GM19467 (cell line): Measurements from ENCODE around the gene WDR7.

Experiments used
- ATAC-seq: cut with Tn5 transposase; IDR thresholded peaks from one replicate; pipeline ENCODE4 v1.9.1; 2021; ENCODE audit warnings: mild to moderate bottlenecking, moderate library complexity; ENCODE audit not compliant: unreplicated experiment

WDR7 gene

DNA sequence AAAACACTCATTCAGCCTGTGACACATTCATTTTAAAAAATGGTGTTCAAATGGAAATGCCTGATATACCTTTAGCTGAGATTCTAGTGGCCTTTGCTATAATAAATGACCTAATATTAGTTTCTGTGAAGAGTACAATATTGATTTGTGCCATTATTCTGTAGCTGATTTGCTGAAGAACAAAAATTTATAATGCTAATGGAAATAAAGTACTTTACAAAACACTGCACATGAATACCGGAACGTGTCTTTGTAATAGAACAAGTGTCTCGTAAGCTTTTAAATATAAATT is 138.7 kb downstream of the WDR7 start:
- no peak for ATAC-seq

DNA sequence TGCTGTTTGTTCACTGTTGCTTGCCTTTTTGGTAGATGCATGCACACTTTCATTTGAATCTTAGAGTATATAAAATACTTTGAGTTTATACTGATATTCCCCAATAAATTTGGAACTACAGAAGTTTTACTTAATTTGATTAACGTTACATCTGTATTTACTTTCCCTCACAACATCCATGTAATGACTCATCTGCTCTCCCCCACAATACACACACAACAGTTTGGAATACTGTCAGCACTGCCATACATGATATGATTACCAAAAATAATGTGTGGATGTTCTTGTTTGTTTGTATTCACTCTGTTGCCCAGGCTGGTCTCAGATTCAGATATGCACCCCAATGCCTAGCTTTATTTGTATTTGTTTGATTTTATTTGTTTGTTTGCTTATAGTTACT is 144.2 kb downstream of the WDR7 start:
- ATAC-seq: no peak

DNA sequence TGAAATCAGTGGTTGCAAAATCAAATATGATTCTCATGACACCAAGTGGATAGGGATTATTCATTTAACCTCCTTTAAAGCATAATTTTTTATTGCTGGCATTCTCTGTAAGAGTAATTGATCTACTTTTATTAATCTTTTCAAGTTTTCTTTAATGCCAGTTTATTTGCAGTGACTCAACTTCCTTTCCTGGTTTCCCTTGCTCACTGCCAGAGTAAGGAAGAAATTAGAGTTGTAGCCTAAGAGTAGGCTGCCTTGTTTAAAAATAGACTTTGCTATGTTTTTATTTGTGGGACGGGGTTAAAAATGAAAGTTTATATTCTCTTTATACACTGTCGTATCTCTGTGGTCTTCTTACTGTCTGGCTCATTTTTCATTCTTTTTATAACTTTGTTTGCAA is 148.6 kb downstream of the WDR7 start:
- no peak for ATAC-seq

DNA sequence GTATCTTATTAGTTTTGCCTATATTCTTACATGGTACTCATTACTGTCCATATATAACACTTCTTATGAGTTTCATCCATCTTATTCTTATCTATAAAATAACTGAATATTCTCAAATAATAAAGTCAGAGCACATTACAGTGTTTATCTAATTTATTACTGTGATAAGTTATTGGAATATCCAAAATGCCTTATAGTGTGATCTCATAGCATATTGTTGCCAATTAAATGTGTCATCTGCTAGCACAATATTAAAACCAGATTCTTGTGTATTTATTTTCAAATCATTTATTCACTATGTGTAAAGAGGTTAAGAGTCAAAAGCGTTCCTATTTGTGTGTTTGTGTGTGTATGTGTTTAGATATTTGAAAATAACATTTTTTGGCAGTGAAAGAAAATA is 151.9 kb downstream of the WDR7 start:
- no peak for ATAC-seq

DNA sequence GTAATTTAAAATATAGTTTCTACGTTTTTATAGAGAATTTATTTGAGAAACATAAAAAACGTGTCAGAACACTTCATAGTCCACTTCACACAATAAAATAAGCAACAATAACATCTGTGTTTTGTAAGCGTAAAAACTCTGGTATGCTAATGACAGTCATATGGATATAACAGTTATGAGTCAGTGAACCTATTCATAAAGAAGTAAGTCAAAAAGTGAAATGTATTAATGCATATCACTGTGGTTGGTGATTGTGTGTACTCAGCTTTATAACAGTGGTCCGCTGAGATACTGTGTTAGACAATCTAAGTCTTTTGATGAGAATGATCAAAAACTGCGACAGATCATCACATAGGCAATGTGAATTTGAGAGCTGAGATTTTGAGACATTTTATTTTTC is 153.2 kb downstream of the WDR7 start:
- ATAC-seq: no peak

DNA sequence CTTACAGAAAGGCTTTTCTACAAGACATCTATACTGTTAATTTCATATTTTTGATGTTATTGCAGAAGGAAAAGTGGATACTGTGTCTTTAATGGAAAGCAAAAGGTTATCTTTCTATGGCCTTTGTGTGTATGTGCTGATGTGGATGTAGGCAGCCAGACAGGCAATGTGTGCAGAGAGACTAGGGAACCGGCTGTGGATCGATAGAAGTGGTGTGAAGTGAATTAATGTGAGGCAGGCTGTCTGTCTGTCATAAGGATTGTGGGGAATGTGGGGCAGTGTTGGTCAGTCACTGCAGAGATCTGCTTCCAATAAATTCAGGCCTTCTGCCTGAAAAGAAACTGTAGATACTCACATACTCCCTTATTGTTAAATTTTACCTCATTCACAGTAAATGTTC is 156.7 kb downstream of the WDR7 start:
- no peak for ATAC-seq

DNA sequence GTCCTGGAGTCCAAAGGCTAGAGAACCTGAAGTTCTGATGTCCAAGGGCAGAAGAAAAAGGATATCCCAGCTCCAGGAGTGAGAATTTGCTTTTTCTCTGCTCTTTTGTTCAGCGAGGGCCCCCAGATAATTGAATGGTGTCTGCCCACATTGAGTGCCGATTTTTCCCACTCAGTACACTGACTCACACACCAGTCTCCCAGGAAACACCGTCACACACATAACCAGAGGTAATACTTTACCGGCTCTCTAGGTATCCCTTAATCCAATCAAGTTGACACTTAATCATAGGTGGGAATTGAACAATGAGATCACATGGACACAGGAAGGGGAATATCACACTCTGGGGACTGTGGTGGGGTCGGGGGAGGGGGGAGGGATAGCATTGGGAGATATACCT is 161.5 kb downstream of the WDR7 start:
- no peak for ATAC-seq

DNA sequence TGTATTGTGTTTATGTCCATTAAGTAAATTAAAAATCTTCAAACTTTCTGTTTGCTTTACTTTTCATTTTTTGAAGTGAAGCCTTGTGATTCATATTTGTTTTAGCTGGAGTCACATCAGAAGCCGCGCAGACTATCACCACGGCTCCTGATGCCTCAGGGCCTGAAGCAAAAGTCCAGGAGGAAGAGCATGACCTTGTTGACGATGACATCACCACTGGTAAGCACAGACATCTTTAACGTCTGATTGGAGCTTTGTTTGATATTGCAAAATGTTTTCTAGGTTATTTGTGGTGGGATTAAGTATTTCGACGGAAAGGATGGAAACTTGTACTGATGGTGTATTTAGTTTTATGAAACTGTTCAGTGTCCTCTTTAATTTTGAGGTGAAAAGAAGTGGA is 164.8 kb downstream of the WDR7 start:
- no peak for ATAC-seq

DNA sequence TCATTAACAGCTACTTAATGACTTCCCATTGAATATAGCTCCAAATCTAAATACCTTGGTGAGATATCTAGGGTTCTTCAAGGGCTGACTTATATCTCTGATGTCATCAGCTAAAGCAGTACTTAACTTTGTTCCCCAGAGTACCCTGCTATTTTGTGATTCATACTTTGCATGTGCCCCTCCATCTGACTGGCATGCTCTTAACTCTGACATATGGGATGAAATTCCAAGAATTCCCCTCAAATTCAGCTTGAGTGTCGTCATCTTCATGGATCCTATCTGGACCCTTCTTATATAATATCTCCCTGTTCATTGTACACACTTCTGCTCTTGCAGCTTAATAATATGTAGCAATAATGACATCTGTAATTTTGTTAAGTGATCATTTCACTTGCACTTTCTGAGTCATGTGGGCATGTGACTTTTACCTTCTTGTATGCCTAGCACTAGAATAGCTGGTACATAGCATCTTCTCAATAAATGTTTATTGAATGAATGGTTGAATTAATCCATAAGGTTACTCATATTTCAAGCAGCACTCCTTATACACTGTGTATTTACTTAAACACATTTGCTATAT is 172.9 kb downstream of the WDR7 start:
- no peak for ATAC-seq

DNA sequence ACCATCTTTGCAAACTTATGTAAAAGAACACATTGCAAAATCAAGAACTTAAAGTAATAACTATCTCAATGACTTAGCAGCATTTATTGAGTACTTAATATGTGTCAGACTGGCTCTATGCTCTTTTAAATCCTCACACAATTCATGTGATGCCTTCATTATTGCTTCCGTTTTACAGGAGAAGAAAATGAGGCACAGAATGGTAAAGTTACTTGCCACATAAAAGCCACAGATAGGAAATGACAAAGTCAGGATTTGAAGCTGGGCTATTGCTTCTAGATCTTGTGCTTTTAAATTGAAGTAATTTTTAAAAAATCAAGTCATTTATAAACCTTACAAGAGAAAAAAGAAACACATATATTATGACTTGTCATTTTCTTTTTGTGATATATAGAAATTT is 174.2 kb downstream of the WDR7 start:
- no peak for ATAC-seq

DNA sequence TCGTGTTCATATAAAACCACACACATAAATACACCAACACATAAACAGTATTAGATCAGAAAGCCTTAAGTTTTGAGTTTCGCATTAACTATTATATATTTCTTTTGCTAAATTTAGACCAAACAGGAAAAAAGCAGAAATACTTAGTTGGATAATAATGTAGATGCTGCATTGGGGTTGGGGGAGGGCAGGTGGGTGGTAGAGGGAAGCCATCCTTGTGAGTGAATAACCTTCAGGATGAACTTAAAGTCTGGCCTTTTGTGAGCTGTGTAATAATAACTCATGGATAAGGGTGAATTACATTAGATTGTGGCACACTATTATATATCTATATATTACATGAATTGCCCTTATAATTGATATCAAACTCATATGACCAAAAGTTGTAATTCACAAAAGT is 174.7 kb downstream of the WDR7 start:
- no peak for ATAC-seq

DNA sequence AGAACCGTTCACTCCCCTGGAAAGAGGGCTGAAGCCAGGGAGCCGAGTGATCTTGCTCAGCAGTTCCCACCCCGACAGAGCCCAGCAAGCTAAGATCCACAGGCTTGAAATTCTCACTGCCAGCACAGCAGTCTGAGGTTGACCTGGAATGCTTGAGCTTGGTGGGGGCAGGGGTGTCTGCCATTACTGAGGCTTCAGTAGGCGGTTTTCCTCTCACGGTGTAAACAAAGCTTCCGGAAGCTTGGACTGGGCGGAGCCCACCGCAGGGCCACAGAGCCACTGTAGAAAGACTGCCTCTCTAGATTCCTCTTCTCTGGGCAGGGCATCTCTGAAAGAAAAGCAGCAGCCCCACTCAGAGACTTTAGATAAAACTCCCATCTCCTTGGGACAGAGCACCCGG is 180.8 kb downstream of the WDR7 start:
- ATAC-seq: no peak

DNA sequence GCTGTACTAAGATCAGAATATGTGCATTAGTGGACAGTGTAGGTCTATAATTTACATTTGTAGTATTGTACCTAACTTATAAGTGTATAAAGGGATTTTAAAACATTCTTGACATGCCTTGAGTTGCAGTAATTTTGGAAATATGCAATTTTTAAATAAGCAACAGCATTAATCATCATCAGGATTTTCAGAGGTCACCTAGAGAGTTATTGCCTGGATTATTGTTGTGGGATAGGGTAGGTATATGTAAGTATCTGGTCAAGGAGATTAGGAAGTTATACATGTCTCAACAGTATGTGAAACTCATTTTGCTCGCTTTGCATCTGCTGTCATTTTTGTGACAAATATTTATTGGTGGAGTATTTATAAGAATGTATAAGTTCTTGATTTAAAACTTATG is 184.2 kb downstream of the WDR7 start:
- no peak for ATAC-seq

DNA sequence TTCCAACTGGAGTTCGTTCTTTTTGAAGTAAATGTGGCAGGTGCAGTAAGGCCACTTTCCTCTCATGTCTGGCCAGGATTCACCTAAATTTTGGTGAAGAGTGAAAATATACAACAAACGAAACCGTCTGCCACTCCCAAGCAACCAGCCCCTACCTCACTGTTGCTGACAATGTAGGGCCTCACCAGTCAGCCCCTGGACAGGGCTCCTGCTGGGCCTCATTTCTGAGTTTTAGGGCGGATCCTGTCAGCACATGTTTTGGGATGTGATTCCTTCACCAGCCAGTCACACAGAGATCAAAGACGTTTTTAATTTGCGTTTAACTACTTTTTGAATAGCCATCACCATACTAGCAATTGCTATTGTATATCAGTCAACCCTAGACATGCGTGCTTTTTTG is 185.0 kb downstream of the WDR7 start:
- no peak for ATAC-seq

DNA sequence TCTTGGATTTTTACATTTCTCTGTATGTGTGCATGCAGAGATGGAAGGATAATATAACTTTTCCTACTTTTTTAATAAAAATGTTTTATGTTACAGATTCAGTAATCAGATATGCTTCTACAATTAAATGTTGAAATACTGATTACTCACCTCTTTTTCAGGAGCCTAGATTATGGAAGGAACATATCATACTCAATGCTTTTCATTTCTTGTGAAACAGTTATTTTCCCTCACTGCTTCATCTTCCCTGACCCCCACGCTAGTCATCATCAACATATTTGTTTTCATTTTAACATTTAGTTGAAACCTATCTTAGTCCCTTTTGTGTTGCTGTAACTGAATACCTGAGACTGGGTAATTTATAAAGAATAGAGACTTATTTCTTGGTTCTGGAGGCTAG is 190.7 kb downstream of the WDR7 start:
- ATAC-seq: no peak

DNA sequence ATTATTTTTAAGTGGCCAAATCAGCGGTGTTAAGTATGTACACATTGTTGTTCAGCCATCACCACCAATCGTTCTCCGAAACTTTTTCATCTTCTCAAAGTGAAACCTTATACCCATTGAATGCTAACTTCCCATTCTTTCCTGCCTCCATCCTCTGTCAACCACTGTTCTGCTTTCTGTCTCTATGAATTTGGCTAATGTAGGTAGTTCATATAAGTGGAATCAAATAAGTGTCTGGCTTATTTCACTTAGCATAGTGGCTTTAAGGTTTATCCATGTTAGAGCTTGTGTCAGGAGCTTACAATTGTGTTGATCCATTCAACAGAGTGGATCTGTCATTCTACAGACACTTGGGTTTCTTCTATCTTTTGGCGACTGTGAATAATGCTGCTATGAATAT is 192.1 kb downstream of the WDR7 start:
- no peak for ATAC-seq

DNA sequence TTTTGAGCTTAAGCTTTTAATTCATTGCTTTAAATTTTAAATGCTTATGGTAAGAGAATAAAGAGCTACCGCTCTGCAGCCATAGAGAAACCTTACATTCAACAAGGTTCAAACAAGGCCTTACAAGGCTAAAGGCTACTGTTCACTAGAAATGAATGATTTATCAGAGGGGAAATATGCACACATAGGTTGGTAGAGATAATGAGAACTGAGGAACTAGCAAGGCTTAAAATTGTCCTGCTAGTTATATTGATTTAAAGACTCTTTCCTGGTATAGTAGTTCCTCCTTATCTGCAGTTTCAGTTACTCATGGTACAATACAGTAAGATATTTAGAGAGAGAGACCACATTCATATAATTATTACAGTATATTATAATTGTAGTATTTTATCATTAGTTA is 193.4 kb downstream of the WDR7 start:
- no peak for ATAC-seq

DNA sequence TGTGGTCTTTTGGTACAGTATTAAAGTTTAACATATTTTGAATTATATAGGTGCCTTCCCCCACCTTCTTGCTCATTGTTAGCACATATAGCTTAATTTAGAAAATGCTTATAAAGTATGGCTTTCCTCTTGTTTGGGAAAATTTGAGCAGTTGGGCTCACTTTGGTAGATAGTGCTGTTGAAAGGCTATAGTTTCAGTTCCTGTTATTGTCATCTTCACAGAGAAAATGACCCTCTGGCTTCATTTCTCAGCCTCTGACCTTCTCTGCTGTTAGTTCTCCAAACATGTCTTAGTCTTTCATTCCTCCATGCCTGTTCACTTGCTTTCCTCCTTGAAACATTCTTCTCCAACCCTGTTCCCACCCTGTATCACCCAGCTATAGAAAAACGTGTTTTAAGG is 200.6 kb downstream of the WDR7 start:
- peak; percentile 70 for ATAC-seq

DNA sequence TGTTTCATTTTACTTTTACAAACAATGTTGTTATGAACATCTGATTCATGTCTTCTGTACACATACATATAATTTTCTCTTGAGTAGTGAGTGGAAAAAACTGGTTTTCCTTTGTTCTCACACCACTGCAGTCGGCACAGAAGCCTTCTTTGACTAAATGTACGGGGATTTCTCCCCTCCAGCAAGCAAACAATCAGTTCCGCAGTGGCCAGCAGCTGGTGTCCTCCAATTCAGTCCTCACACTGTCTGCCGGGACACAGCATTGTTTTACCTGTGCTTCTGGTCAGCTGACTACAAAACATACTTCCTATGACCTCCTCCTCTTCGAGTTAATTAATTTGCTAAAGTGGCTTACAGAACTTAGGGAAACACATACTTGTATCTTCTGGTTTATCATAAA is 202.8 kb downstream of the WDR7 start:
- ATAC-seq: no peak

DNA sequence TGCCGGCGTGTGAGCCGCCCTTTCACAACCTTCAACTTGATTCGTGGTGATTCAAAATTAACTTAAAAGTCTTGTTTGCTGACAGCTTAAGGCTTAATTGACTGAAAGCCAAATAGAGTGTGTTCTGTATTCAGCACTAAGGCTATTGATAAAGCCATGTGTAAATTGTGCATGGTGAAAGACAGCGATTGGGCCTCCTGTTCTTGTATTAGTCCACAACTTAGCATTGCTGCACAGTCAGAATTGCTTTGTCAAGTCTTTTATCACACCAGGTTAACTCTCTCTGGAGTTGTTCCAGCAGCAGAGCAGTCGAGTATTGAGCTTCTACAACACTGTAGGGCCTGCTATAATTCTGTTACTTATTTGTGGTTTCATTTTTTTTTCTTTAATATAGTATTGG is 210.1 kb downstream of the WDR7 start:
- no peak for ATAC-seq

DNA sequence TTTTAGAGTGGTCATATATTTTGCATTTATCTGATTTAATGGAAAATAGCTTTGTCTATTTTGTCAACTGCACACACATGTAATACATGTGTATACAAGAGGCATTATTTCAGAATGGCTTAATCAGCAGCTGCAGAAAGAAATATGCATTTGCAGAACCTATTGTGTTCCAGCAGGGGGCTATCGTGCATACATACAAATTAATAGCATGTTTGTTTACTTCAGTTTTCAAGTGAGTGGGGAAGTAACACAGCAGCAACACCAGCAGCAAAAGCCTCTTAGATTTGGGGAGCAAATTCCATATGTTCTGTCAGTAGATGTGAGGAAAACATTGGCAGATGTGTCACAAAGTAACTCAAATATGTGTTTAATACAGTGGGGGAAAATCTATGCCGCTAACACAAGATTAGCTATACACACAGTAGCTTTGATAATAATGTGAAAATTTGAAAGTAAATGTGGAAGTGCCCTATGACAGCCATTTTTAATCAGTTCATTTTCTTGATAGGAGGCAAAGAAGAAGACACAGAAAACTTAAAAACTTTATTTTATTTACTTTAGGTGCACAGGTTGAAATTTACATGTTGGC is 218.1 kb downstream of the WDR7 start:
- no peak for ATAC-seq

DNA sequence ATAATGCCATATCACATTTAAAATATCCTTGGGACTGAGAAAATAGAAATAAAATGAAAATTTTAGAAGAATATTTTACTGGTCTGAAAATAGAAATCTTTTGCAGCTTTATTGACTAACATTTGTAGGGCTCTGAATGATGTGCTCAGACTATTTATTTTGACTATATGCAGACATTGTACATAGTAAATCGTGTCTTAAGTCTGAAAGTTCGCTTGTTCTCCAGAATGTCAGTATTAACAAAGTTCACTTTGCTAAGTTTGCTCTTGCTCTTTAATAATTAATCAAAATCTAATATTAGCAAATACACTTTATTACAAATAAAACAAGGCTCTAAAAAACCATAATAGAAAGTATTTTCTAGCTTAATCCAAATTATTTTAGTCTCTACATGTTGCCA is 219.8 kb downstream of the WDR7 start:
- no peak for ATAC-seq

DNA sequence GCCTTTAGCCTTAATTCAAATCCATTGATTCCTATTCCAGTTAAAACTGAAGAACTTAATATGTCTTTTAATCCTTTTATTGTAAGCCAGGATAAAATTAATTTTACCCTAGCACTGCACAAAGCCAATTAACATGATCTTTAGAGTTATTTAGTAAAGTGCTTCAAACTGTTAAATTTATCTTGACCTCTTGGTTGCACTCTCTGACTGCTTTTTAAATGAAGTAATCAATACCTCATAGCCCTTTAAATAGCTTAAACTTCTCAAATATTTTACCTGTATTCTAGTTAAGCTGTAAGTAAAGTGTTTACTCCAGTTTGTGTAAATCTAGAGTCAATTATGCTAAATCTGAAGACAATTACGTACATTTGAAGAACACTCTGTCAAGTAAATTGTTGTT is 221.0 kb downstream of the WDR7 start:
- no peak for ATAC-seq
